Midbrain (tissue), 1 donor: ENCODE results near the gene HNF1A.
A peak's percentile ranks its signal among the peaks of the same experiment; 100 is the strongest.

Experiments used
- DNase-seq: peaks from one replicate; lab custom pipeline; 2025; lab: John Stamatoyannopoulos, UW

HNF1A gene

GRCh38 chr12:120988658-120989057 lies 10.3 kb downstream of the HNF1A start:
- DNase-seq: no peak

GRCh38 chr12:120989687-120990086 lies 11.3 kb downstream of the HNF1A start:
- no peak for DNase-seq

GRCh38 chr12:120990487-120991055 lies 12.2 kb downstream of the HNF1A start:
- no peak for DNase-seq

- no peak for DNase-seq
These were observed 13.6 kb downstream of the HNF1A start for GRCh38 chr12:120991965-120992364.

GRCh38 chr12:120992989-120993388 lies 14.6 kb downstream of the HNF1A start:
- DNase-seq: no peak

GRCh38 chr12:120993496-120993895 lies 15.2 kb downstream of the HNF1A start:
- DNase-seq: no peak

GRCh38 chr12:120994059-120994458 lies 15.7 kb downstream of the HNF1A start:
- no peak for DNase-seq

GRCh38 chr12:120994589-120995337 lies 16.4 kb downstream of the HNF1A start:
- DNase-seq: no peak

- no peak for DNase-seq
These were observed 17.9 kb downstream of the HNF1A start for GRCh38 chr12:120996133-120996746.

GRCh38 chr12:120997448-120997847 lies 19.1 kb downstream of the HNF1A start:
- no peak for DNase-seq

- no peak for DNase-seq
These were observed 20.1 kb downstream of the HNF1A start for GRCh38 chr12:120998435-120998834.

- no peak for DNase-seq
These were observed 21.1 kb downstream of the HNF1A start for GRCh38 chr12:120999191-121000120.

- DNase-seq: no peak
These were observed 22.2 kb downstream of the HNF1A start for GRCh38 chr12:121000530-121000929.

GRCh38 chr12:121001060-121001459 lies 22.7 kb downstream of the HNF1A start:
- no peak for DNase-seq

- no peak for DNase-seq
These were observed 23.6 kb downstream of the HNF1A start for GRCh38 chr12:121001841-121002483.

- DNase-seq: no peak
These were observed 25.3 kb downstream of the HNF1A start for GRCh38 chr12:121003650-121004049.

GRCh38 chr12:121004253-121004815 lies 26.0 kb downstream of the HNF1A start:
- DNase-seq: no peak

- peak; percentile 3 for DNase-seq
These were observed 27.0 kb downstream of the HNF1A start for GRCh38 chr12:121005346-121005815.

GRCh38 chr12:121008347-121009098 lies 30.2 kb downstream of the HNF1A start:
- no peak for DNase-seq

GRCh38 chr12:121009741-121010140 lies 31.4 kb downstream of the HNF1A start:
- peak; percentile 2 for DNase-seq
